Urothelium cell line (cell line): ENCODE measurements around the gene FNDC8.
"Not testable (repeated sequence)": the region's sequence is repeated elsewhere in the genome, so short reads cannot be mapped to it uniquely, and the experiment has no call there.

Experiments used
- DNase-seq: peaks from one replicate; pipeline ENCODE4 v3.0.0; 2011; ENCODE audit warnings: low spot score, mixed read lengths
- FAIRE-seq: peaks from 2 replicates; lab custom pipeline; 2011; peaks lifted over from hg19 to GRCh38; lab: Jason Lieb, UNC

The FNDC8 gene

GRCh38 chr17:35094902-35095301 lies 26.5 kb upstream of the FNDC8 start:
- FAIRE-seq: no peak
- no peak for DNase-seq

- DNase-seq: no peak
- no peak for FAIRE-seq
These were observed 25.7 kb upstream of the FNDC8 start for GRCh38 chr17:35095741-35096140.

- FAIRE-seq: no peak
- no peak for DNase-seq
These were observed 23.6 kb upstream of the FNDC8 start for GRCh38 chr17:35097776-35098175.

- DNase-seq (no peak), FAIRE-seq (no peak)
These were observed 21.5 kb upstream of the FNDC8 start for GRCh38 chr17:35099908-35100307.

- DNase-seq (no peak), FAIRE-seq (no peak)
These were observed 20.4 kb upstream of the FNDC8 start for GRCh38 chr17:35101036-35101435.

- FAIRE-seq (no peak), DNase-seq (no peak)
These were observed 19.7 kb upstream of the FNDC8 start for GRCh38 chr17:35101725-35102124.

GRCh38 chr17:35103271-35103670 lies 18.1 kb upstream of the FNDC8 start:
- FAIRE-seq (no peak), DNase-seq (no peak)

GRCh38 chr17:35104844-35105450 lies 16.5 kb upstream of the FNDC8 start:
- DNase-seq (no peak), FAIRE-seq (no peak)

GRCh38 chr17:35110791-35111190 lies 10.6 kb upstream of the FNDC8 start:
- not testable (repeated sequence) for DNase-seq, FAIRE-seq

- FAIRE-seq (no peak), DNase-seq (no peak)
These were observed 4.6 kb upstream of the FNDC8 start for GRCh38 chr17:35116845-35117244.

- DNase-seq (no peak), FAIRE-seq (no peak)
These were observed 3.4 kb upstream of the FNDC8 start for GRCh38 chr17:35117984-35118383.

GRCh38 chr17:35119370-35120165 lies 1.8 kb upstream of the FNDC8 start, which contains the start of gene RAD51D:
Gene RAD51D, minus strand, starts transcription at chr17:35119860. Its CDS starts 247 bp downstream, at chr17:35119613.
- FAIRE-seq (peak; percentile 86), DNase-seq (peak; percentile 92)

GRCh38 chr17:35127751-35128514 lies 6.5 kb downstream of the FNDC8 start:
- FAIRE-seq: no peak
- no peak for DNase-seq

- DNase-seq (no peak), FAIRE-seq (no peak)
These were observed 7.9 kb downstream of the FNDC8 start for GRCh38 chr17:35129154-35129972.

GRCh38 chr17:35129973-35130351 lies 8.5 kb downstream of the FNDC8 start:
- no peak for FAIRE-seq
- no peak for DNase-seq

GRCh38 chr17:35130392-35130791 lies 9.0 kb downstream of the FNDC8 start:
- DNase-seq (no peak), FAIRE-seq (no peak)

GRCh38 chr17:35132099-35132498 lies 10.7 kb downstream of the FNDC8 start:
- FAIRE-seq (no peak), DNase-seq (no peak)

GRCh38 chr17:35132816-35133550 lies 11.6 kb downstream of the FNDC8 start:
- DNase-seq (no peak), FAIRE-seq (no peak)

GRCh38 chr17:35135322-35135721 lies 13.9 kb downstream of the FNDC8 start:
- FAIRE-seq: no peak

GRCh38 chr17:35138218-35138617 lies 16.8 kb downstream of the FNDC8 start:
- DNase-seq (no peak), FAIRE-seq (no peak)

More at GRCh38 chr17:35135322-35135721, 13.9 kb downstream of the FNDC8 start:
- no peak for DNase-seq
